HCT116 (cell line): Measurements from ENCODE around the gene ZNF384. TPM values are rescaled to one million over a fixed set of nuclear protein-coding genes. Genes with fewer than 3 reads are reported as not detected.

Source experiments
- ATAC-seq: fragments of 200-7000 bp; cut with Tn5 transposase; 2 replicates; pipeline ENCODE4 v1.9.1; 2020; ENCODE audit warnings: mild to moderate bottlenecking, moderate library complexity
- BruUV-seq: library from RNA; stranded (reverse); fragments of 400-500 nt; replicated peaks from 2 replicates; lab custom pipeline; 2021; lab: Mats Ljungman, UMichigan
- CTCF ChIA-PET: fragments of 300-600 bp; sonication (Branson Sonifier 250); formaldehyde crosslinking; loops from one replicate; lab custom pipeline; 2021; ENCODE audit warnings: antibody characterized with exemption; lab: Charles Lee
- POLR2A ChIA-PET: fragments of 300-600, 350-600 bp; sonication (Branson Sonifier 250); formaldehyde crosslinking; loops from one replicate; lab custom pipeline; 2021; ENCODE audit warnings: antibody characterized with exemption; lab: Charles Lee
- RAD21 ChIA-PET, 2 experiments: fragments of 300-600 bp; sonication (Branson Sonifier 250); formaldehyde crosslinking; loops; one replicate each; lab custom pipeline; 2023; ENCODE audit warnings: low total read pairs in 2 of 2; ENCODE audit not compliant: uncharacterized antibody in 2 of 2, unreplicated experiment in 2 of 2, low non-redundant PET in 1 of 2; lab: Charles Lee
- DNase-seq: peaks from one replicate; pipeline ENCODE4 v3.0.0-alpha.2; 2010; ENCODE audit warnings: low read depth, low spot score
- H2AFZ ChIP-seq: fragments of 200-600 bp; shearing (Covaris generic), sonication (generic); 2 replicates; pipeline ENCODE4 v1.6.1; 2017; ENCODE audit warnings: low read depth, mixed run types, mixed read lengths, antibody characterized with exemption, low read length; ENCODE audit not compliant: poor library complexity, severe bottlenecking
- H3K27ac ChIP-seq: 2 replicates; pipeline ENCODE4 v1.5.1; 2012; ENCODE audit warnings: low read depth, low read length
- H3K27me3 ChIP-seq: fragments of 200-600 bp; sonication (generic); 2 replicates; pipeline ENCODE4 v1.6.1; 2016; ENCODE audit warnings: mixed run types, low read length, mixed read lengths; ENCODE audit not compliant: insufficient read depth
- H3K36me3 ChIP-seq, 2 experiments: fragments of 200-500 bp in 1 of 2; fragments of 200-600 bp in 1 of 2; sonication (Bioruptor generic) in 1 of 2; sonication (generic) in 1 of 2; 2 replicates each; pipeline versions ENCODE4 v1.5.1 to v1.6.1; 2014 to 2016; ENCODE audit warnings: low read length in 2 of 2, inconsistent platforms in 1 of 2, mixed read lengths in 1 of 2, mixed run types in 1 of 2; ENCODE audit not compliant: insufficient read depth in 2 of 2, control insufficient read depth in 1 of 2
- H3K4me1 ChIP-seq, 2 experiments: fragments of 200-600 bp in 1 of 2; sonication (generic) in 1 of 2; 2 replicates each; pipeline versions ENCODE4 v1.5.1 to v1.6.1; 2012 to 2017; ENCODE audit warnings: low read length in 2 of 2, inconsistent platforms in 1 of 2, mild to moderate bottlenecking in 1 of 2, mixed read lengths in 1 of 2, mixed run types in 1 of 2, moderate library complexity in 1 of 2; ENCODE audit not compliant: insufficient read depth in 2 of 2, control insufficient read depth in 1 of 2
- H3K4me2 ChIP-seq: fragments of 200-600 bp; sonication (generic); 2 replicates; pipeline ENCODE4 v1.6.1; 2017; ENCODE audit warnings: mixed run types, low read length, mixed read lengths
- H3K4me3 ChIP-seq, 2 experiments: fragments of 200-600 bp in 1 of 2; sonication (generic) in 1 of 2; replicated peaks in 1 of 2; 2 replicates each; pipeline ENCODE4 v1.5.1; 2011 to 2016; ENCODE audit warnings: low read length in 2 of 2, control low read depth in 1 of 2, low read depth in 1 of 2, mild to moderate bottlenecking in 1 of 2, mixed read lengths in 1 of 2, mixed run types in 1 of 2
- H3K79me2 ChIP-seq: fragments of 200-600 bp; sonication (generic); 2 replicates; pipeline ENCODE4 v1.6.1; 2017; ENCODE audit warnings: mild to moderate bottlenecking, mixed run types, low read length, moderate library complexity, mixed read lengths; ENCODE audit not compliant: insufficient read depth
- H3K9ac ChIP-seq: fragments of 200-600 bp; sonication (generic); 2 replicates; pipeline ENCODE4 v1.6.1; 2016; ENCODE audit warnings: low read length, mixed read lengths
- H3K9me2 ChIP-seq: fragments of 200-600 bp; sonication (generic), shearing (Covaris generic); 2 replicates; pipeline ENCODE4 v1.6.1; 2017; ENCODE audit warnings: mixed run types, mild to moderate bottlenecking, moderate library complexity; ENCODE audit not compliant: insufficient read depth
- H3K9me3 ChIP-seq, 2 experiments: fragments of 200-500 bp in 1 of 2; fragments of 200-600 bp in 1 of 2; sonication (Bioruptor generic) in 1 of 2; sonication (generic) in 1 of 2; 2 replicates each; pipeline ENCODE4 v1.6.1; 2014 to 2017; ENCODE audit warnings: low read length in 2 of 2, mixed read lengths in 2 of 2, inconsistent platforms in 1 of 2, low read depth in 1 of 2, mild to moderate bottlenecking in 1 of 2, mixed run types in 1 of 2, moderate library complexity in 1 of 2; ENCODE audit not compliant: control insufficient read depth in 1 of 2, insufficient read depth in 1 of 2
- H4K20me1 ChIP-seq: fragments of 200-600 bp; sonication (generic), shearing (Covaris generic); 2 replicates; pipeline ENCODE4 v1.6.1; 2017; ENCODE audit warnings: mixed run types, mild to moderate bottlenecking, moderate library complexity; ENCODE audit not compliant: insufficient read depth
- EGR1 ChIP-seq: IDR thresholded peaks from 2 replicates; pipeline ENCODE4 v1.6.1; 2012; ENCODE audit warnings: low read depth
- EZH2 ChIP-seq: fragments of 200-600 bp; sonication (generic); IDR thresholded peaks from 2 replicates; pipeline ENCODE4 v1.6.1; 2017; ENCODE audit warnings: antibody characterized with exemption, mixed run types
- FOSL1 ChIP-seq: IDR thresholded peaks from 2 replicates; pipeline ENCODE4 v1.6.1; 2012; ENCODE audit warnings: low read depth
- RAD21 ChIP-seq: IDR thresholded peaks from 2 replicates; pipeline ENCODE4 v1.6.1; 2012; ENCODE audit warnings: low read depth, mild to moderate bottlenecking
- ZBTB33 ChIP-seq: IDR thresholded peaks from 2 replicates; pipeline ENCODE4 v1.6.1; 2011; ENCODE audit warnings: mild to moderate bottlenecking, low read length, moderate library complexity; ENCODE audit not compliant: insufficient replicate concordance; ENCODE audit errors: extremely low read depth
- ZNF274 ChIP-seq: fragments of 200-500 bp; sonication (Bioruptor generic); IDR thresholded peaks from 2 replicates; pipeline ENCODE4 v1.6.1; 2014; ENCODE audit warnings: mild to moderate bottlenecking, low read depth, low read length, inconsistent platforms
- intact Hi-C: fragments of 100-400 bp; cut with micrococcal nuclease; formaldehyde crosslinking; loops from 2 replicates; pipeline ENCODE4 v1.10.0; 2022
- total RNA-seq: library from RNA; stranded (reverse); gene quantifications from one replicate; pipeline ENCODE4 v1.2.1, GENCODE V29; 2021; ENCODE audit not compliant: unreplicated experiment

The ZNF384 gene
- total RNA-seq, 1 experiment from 2014 or later: 73.4 TPM

GRCh38 chr12:6695313-6696045 lies 6.3 kb upstream of the ZNF384 start:
- ATAC-seq: no peak
- DNase-seq: no peak
- no TSS peak for BruUV-seq
- no peaks in the 10 kb centered on the region for H4K20me1 ChIP-seq
- ChIA-PET CTCF (no interaction called here), POLR2A (no interaction called here), RAD21 (no interaction called here)
- no peak overlapping the region for H3K27ac ChIP-seq
- H2AFZ ChIP-seq: no peak overlapping the region
- H3K9ac ChIP-seq: no peak overlapping the region
- no peaks in the 10 kb centered on the region for H3K9me2 ChIP-seq
- no peak overlapping the region for H3K4me2 ChIP-seq
- H3K4me3 ChIP-seq: no peak overlapping the region
- H3K79me2 ChIP-seq: peaks cover 5% of the 10 kb centered on the region; the same call in 1 of the 2 replicates
- peaks cover 0 to 9% of the 10 kb centered on the region in 2 experiments; a peak in 3 of 4 replicates for H3K4me1 ChIP-seq
- intact Hi-C loops: loop anchor here (2.0 kb wide), 1 partner anchor 125 kb away; no protein-coding TSS in a partner anchor
- no peaks in the 10 kb centered on the region for H3K9me3 ChIP-seq
- no peak for TF ChIP-seq EGR1
- no peak for TF ChIP-seq ZNF274
- TF ChIP-seq ZBTB33: no peak
- no peak for TF ChIP-seq FOSL1
- H3K27me3 ChIP-seq: no peaks in the 10 kb centered on the region
- no peaks in the 10 kb centered on the region for H3K36me3 ChIP-seq

- H4K20me1 ChIP-seq: no peaks in the 10 kb centered on the region
- CTCF ChIA-PET: no interaction called here
- H3K9ac ChIP-seq: no peak overlapping the region
- POLR2A ChIA-PET: no interaction called here
- intact Hi-C loops: no loop called here
- ATAC-seq (no peak), DNase-seq (no peak)
- no peak overlapping the region for H3K4me2 ChIP-seq
- H3K79me2 ChIP-seq: peaks cover 13% of the 10 kb centered on the region
- TF ChIP-seq FOSL1 (no peak), EZH2 (no peak), RAD21 (no peak)
- H2AFZ ChIP-seq: no peak overlapping the region
- no peak overlapping the region for H3K27ac ChIP-seq
- H3K36me3 ChIP-seq: no peaks in the 10 kb centered on the region
- H3K4me3 ChIP-seq: no peak overlapping the region
- peaks cover 0 to 12% of the 10 kb centered on the region in 2 experiments; a peak in 3 of 4 replicates for H3K4me1 ChIP-seq
- RAD21 ChIA-PET: no interaction called here
- H3K9me2 ChIP-seq: no peaks in the 10 kb centered on the region
- no peaks in the 10 kb centered on the region for H3K9me3 ChIP-seq
- no peaks in the 10 kb centered on the region for H3K27me3 ChIP-seq
- BruUV-seq: no TSS peak
These were observed 5.5 kb upstream of the ZNF384 start for GRCh38 chr12:6694701-6695100.
